Glutamatergic neuron (in vitro differentiated cells): Measurements from ENCODE around the gene PASK. TPM values are rescaled to one million over a fixed set of nuclear protein-coding genes. Genes with fewer than 3 reads are reported as not detected.
"Not testable (repeated sequence)": the region's sequence is repeated elsewhere in the genome, so short reads cannot be mapped to it uniquely, and the experiment has no call there.

ENCODE experiments used
- DNase-seq: peaks from one replicate; pipeline ENCODE4 v3.0.0; 2022
- H3K27ac Mint-ChIP-seq: one replicate; pipeline ENCODE4 v1.8.0; 2020; ENCODE audit warnings: mild to moderate bottlenecking, mixed read lengths, inconsistent platforms; ENCODE audit not compliant: unreplicated experiment
- H3K27me3 Mint-ChIP-seq: one replicate; pipeline ENCODE4 v1.8.0; 2020; ENCODE audit warnings: mild to moderate bottlenecking, moderate library complexity, mixed read lengths, inconsistent platforms; ENCODE audit not compliant: unreplicated experiment
- H3K36me3 Mint-ChIP-seq: one replicate; pipeline ENCODE4 v1.8.0; 2020; ENCODE audit warnings: mild to moderate bottlenecking, mixed read lengths, inconsistent platforms; ENCODE audit not compliant: unreplicated experiment
- H3K4me1 Mint-ChIP-seq: one replicate; pipeline ENCODE4 v1.8.0; 2020; ENCODE audit warnings: mild to moderate bottlenecking, low read depth, mixed read lengths, inconsistent platforms; ENCODE audit not compliant: unreplicated experiment
- H3K4me3 Mint-ChIP-seq: one replicate; pipeline ENCODE4 v1.8.0; 2020; ENCODE audit warnings: mild to moderate bottlenecking, mixed read lengths, inconsistent platforms; ENCODE audit not compliant: unreplicated experiment
- H3K9me3 Mint-ChIP-seq: one replicate; pipeline ENCODE4 v1.8.0; 2020; ENCODE audit warnings: mild to moderate bottlenecking, moderate library complexity, mixed read lengths, inconsistent platforms; ENCODE audit not compliant: unreplicated experiment
- total RNA-seq: library from RNA; stranded (reverse); fragmentation: NEBNext Ultra II Directional; extraction: Animal tissue kit (Norgen Biotek cat#: 25700); gene quantifications from one replicate; pipeline ENCODE4 v1.2.1, GENCODE V29; 2021; ENCODE audit not compliant: unreplicated experiment
- TF ChIP-seq, protein P1 (sequence below): fragments of 200-600 bp; sonication (generic); IDR thresholded peaks from one replicate; pipeline ENCODE4 v1.5.0; 2021; ENCODE audit not compliant: partially characterized antibody, unreplicated experiment

The PASK gene
- total RNA-seq, 1 donor from 2014 or later: 24.4 TPM

DNA sequence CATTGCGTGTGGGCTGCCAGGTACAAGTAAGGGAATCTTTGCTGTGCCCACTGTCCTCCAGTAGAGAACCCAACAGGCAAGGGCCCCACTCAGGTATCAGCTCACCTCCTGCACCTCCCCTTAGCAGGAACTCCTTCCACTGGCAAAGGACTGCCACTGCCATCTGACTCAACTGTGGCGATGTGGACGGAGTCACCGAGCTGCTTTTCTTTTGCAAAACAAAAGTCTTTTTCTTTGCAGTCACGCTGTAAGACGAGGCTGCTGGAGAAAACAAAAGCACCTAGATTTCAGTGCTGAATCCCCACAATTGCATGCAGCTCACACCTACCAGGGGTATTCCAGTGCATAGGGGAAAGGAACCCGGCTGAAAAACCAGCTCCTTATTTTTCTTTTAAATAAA is 55.1 kb downstream of the PASK start:
- Mint-ChIP-seq H3K9me3 (peaks cover 10% of the 10 kb centered on the region), H3K27me3 (peaks cover 10% of the 10 kb centered on the region), H3K36me3 (peaks cover 7% of the 10 kb centered on the region), H3K27ac (no peak overlapping the region), H3K4me1 (peaks cover 25% of the 10 kb centered on the region), H3K4me3 (no peak overlapping the region)
- DNase-seq: no peak
- TF ChIP-seq, protein P1, sequence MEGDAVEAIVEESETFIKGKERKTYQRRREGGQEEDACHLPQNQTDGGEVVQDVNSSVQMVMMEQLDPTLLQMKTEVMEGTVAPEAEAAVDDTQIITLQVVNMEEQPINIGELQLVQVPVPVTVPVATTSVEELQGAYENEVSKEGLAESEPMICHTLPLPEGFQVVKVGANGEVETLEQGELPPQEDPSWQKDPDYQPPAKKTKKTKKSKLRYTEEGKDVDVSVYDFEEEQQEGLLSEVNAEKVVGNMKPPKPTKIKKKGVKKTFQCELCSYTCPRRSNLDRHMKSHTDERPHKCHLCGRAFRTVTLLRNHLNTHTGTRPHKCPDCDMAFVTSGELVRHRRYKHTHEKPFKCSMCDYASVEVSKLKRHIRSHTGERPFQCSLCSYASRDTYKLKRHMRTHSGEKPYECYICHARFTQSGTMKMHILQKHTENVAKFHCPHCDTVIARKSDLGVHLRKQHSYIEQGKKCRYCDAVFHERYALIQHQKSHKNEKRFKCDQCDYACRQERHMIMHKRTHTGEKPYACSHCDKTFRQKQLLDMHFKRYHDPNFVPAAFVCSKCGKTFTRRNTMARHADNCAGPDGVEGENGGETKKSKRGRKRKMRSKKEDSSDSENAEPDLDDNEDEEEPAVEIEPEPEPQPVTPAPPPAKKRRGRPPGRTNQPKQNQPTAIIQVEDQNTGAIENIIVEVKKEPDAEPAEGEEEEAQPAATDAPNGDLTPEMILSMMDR: no peak

DNA sequence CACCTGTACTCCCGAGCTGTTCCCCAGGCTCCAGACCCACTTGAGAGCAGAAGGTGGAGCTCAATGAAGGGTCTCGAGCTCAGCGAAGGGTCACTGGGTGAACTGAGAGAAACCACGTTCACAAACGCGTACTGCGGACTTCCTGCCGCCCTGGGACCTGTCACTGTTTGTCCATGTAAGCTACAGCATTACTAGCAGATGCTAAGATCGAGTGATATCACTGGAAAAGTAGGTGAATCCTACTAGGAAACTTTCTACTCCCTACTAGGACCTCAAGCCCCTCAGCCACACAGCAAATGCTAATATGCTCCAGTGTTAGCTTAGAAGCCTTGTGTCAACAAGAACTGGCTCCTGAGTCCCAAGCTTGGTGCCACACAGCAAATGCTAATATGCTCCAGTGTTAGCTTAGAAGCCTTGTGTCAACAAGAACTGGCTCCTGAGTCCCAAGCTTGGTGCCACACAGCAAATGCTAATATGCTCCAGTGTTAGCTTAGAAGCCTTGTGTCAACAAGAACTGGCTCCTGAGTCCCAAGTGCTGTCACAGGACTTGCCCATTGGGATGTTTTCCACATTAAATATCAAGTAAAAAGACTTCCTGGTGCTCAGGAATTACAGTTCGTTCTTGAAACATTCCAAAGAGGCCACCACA is 56.0 kb downstream of the PASK start:
- peaks cover 25% of the 10 kb centered on the region for H3K4me1 Mint-ChIP-seq
- H3K9me3 Mint-ChIP-seq, H3K27me3 Mint-ChIP-seq, H3K36me3 Mint-ChIP-seq, DNase-seq, H3K4me3 Mint-ChIP-seq: not testable (repeated sequence)
- peak overlapping the region; percentile 36 for H3K27ac Mint-ChIP-seq

DNA sequence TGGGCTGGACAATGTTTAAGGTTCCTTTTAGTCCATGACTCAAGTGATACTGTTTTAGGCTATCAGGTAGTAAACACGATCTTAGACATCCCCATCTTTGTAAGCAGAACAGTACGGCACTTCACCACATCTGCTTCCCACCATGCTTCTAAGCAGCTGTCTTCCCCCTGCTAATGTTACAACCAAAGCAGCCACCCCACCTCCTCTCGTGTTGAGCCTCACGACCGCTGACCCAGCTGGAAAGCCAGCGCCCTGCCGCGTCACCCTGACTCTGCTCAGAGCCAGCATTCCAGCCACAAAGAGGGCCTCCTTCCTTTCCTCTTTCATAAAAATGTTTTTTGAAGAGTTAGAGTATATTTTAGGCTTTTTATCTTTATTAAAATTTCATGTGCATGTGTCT is 56.6 kb downstream of the PASK start:
- H3K4me1 Mint-ChIP-seq: peaks cover 25% of the 10 kb centered on the region
- no peak for DNase-seq
- H3K36me3 Mint-ChIP-seq: peaks cover 3% of the 10 kb centered on the region
- H3K27me3 Mint-ChIP-seq: peaks cover 9% of the 10 kb centered on the region
- peaks cover 8% of the 10 kb centered on the region for H3K9me3 Mint-ChIP-seq
- TF ChIP-seq, protein P1: no peak
- peak overlapping the region; percentile 45 for H3K4me3 Mint-ChIP-seq
- peak overlapping the region; percentile 36 for H3K27ac Mint-ChIP-seq

DNA sequence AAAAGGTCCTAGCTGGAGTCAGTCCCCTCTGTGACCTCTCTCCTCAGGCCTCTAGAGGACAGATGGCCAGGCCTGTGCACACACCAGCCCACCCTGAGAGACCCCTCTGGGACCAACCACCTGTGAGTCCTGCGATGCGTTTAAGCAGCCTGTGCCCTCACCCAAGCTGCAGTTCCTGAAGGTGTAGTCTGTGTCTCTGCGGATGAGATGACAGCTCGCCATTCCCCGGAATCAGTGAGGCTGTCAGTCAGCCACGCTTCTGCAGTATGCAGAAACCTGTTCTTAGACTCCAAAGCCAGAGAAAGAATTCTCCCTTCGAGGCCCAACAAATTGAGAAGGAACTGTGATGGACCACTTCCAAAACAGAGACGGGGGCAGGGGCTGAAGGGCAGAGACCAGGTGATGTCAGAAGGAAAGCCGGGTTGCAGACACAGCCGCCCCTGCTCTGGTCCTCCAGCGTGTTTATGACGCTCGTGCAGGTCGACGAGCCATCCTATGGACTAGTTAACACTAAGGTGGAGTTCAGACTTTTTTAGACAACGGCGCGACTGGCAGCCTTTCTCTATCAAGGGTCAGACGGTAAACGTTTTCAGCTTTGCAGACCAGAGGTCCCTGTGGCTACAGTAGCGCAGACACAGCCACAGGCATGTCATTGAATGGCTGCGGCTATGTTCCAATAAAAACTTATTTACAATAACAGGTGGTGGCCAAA is 57.4 kb downstream of the PASK start:
- H3K27me3 Mint-ChIP-seq: peaks cover 7% of the 10 kb centered on the region
- peak overlapping the region; percentile 81 for H3K4me3 Mint-ChIP-seq
- peaks cover 8% of the 10 kb centered on the region for H3K9me3 Mint-ChIP-seq
- H3K36me3 Mint-ChIP-seq: peaks cover 3% of the 10 kb centered on the region
- H3K27ac Mint-ChIP-seq: peak overlapping the region; percentile 97
- DNase-seq: peak; percentile 50
- H3K4me1 Mint-ChIP-seq: peaks cover 25% of the 10 kb centered on the region
- TF ChIP-seq, protein P1: no peak

DNA sequence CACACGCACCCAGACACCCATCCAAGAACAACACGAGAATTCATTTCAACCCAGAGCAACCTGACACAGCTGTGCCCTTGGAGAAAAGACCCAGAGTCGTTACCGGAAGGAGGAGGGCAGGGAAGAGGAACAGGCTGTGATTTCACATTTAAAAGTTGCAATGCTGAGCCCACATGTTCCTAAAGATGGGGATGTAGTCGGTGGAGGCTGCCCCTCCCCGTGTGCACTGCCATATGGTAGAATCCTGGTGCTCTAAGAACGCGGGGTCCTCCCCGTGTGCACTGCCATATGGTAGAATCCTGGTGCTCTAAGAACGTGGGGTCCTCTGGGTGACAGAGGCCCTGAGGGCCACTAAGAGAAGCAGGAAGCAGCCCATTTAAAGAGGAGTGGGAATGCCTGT is 58.1 kb downstream of the PASK start:
- TF ChIP-seq, protein P1: no peak
- DNase-seq: no peak
- peaks cover 8% of the 10 kb centered on the region for H3K9me3 Mint-ChIP-seq
- H3K4me3 Mint-ChIP-seq: peak overlapping the region; percentile 81
- peaks cover 10% of the 10 kb centered on the region for H3K36me3 Mint-ChIP-seq
- H3K27me3 Mint-ChIP-seq: peaks cover 7% of the 10 kb centered on the region
- peak overlapping the region; percentile 97 for H3K27ac Mint-ChIP-seq
- peaks cover 25% of the 10 kb centered on the region for H3K4me1 Mint-ChIP-seq
